Measurements from ENCODE around the gene ISCA1.

DNA sequence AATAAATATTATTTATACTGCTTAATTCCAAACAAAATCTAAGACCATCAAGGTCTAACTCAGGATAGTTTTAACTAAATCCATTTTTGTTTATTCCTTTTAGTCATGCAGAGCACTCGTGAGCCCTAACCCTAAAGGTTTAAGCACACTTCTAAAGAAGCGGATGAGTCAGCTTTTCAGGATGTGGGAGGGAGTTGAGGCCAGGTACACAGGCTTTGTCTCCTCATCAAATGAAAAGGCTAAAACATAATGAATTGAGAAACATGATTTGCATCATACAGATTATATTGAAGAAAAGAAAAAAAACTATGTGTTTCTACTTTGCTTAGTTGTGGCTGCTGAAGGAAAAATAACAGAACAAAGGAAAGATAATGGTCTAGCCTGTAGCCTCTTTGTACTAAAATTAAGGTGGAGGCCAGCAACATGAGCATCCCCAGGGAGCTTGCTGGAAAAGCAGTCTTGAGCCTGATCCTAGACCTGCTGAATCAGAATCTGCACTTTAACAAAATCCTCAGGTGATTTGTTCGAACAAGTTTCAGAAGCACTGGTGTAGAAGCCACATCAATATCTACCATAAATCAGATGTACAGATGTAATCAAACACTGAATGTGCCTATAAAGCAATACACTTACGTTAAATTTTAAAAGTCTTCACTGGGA is 21.1 kb upstream of the ISCA1 start:
- TF ChIP-seq, protein P1, sequence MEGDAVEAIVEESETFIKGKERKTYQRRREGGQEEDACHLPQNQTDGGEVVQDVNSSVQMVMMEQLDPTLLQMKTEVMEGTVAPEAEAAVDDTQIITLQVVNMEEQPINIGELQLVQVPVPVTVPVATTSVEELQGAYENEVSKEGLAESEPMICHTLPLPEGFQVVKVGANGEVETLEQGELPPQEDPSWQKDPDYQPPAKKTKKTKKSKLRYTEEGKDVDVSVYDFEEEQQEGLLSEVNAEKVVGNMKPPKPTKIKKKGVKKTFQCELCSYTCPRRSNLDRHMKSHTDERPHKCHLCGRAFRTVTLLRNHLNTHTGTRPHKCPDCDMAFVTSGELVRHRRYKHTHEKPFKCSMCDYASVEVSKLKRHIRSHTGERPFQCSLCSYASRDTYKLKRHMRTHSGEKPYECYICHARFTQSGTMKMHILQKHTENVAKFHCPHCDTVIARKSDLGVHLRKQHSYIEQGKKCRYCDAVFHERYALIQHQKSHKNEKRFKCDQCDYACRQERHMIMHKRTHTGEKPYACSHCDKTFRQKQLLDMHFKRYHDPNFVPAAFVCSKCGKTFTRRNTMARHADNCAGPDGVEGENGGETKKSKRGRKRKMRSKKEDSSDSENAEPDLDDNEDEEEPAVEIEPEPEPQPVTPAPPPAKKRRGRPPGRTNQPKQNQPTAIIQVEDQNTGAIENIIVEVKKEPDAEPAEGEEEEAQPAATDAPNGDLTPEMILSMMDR (optimal IDR thresholded peaks at IDR 0.05 in 1 of 3, IDR thresholded peaks at IDR 0.05 in 1 of 3, conservative IDR thresholded peaks at IDR 0.05 in 1 of 3; ENCODE audit: extremely low read depth in 1 of 3, insufficient read depth in 2 of 3, low read length in 3 of 3) = no peak
- TF ChIP-seq EZH2 (IDR thresholded peaks at IDR 0.05; ENCODE audit: low read length) = no peak
